ENCODE measurements around the gene PHYH. TPM values are rescaled to one million over a fixed set of nuclear protein-coding genes. Genes with fewer than 3 reads are reported as not detected.

Gene PHYH
- total RNA-seq, 1 experiment from 2014 or later: 22.5 TPM

- TF ChIP-seq ATF2 (CRISPR knock-in tag; IDR thresholded peaks at IDR 0.05; ENCODE audit: borderline replicate concordance, low read depth): no peak
- TF ChIP-seq IRF2 (CRISPR knock-in tag; IDR thresholded peaks at IDR 0.05; ENCODE audit: borderline replicate concordance, low read depth): no peak
- TF ChIP-seq TEAD4 (CRISPR knock-in tag; IDR thresholded peaks at IDR 0.05): no peak
- TF ChIP-seq ARID4B (CRISPR knock-in tag; IDR thresholded peaks at IDR 0.05; ENCODE audit: borderline replicate concordance): peak; percentile 65; the same call in 1 of the 2 replicates
- 0 out of 2 replicates have a peak, but pooled peaks have one; percentile 24 for TF ChIP-seq NFYB (CRISPR knock-in tag; conservative IDR thresholded peaks at IDR 0.05; ENCODE audit: low read depth)
- no peak; the same call in 1 of the 2 replicates for TF ChIP-seq ZNF121 (CRISPR knock-in tag; IDR thresholded peaks at IDR 0.05)
- TF ChIP-seq ZSCAN18 (CRISPR knock-in tag; IDR thresholded peaks at IDR 0.05): no peak
- no peak for TF ChIP-seq GABPB1 (CRISPR knock-in tag; IDR thresholded peaks at IDR 0.05)
- TF ChIP-seq KAT7 (CRISPR knock-in tag; IDR thresholded peaks at IDR 0.05; ENCODE audit: borderline replicate concordance): no peak; the same call in 1 of the 2 replicates
- no peak for TF ChIP-seq SMAD3 (CRISPR knock-in tag; IDR thresholded peaks at IDR 0.05; ENCODE audit: borderline replicate concordance)
- TF ChIP-seq PRRX2 (CRISPR knock-in tag; IDR thresholded peaks at IDR 0.05): no peak
- no peak; the same call in 1 of the 2 replicates for TF ChIP-seq RELA (CRISPR knock-in tag; IDR thresholded peaks at IDR 0.05; ENCODE audit: borderline replicate concordance)
- TF ChIP-seq ZNF232 (CRISPR knock-in tag; IDR thresholded peaks at IDR 0.05): 0 out of 2 replicates have a peak, but pooled peaks have one; percentile 62
- TF ChIP-seq CBFB (CRISPR knock-in tag; IDR thresholded peaks at IDR 0.05; ENCODE audit: low read depth): no peak
Measured at GRCh38 chr10:13299437-13300287, at the start of gene PHYH (continued).

- ChIA-PET POLR2A (interaction anchor here (0.6 to 2.4 kb wide), 3 partner anchors 22 to 48 kb away, joined by 4 to 26 read pairs (median 12); partner anchors contain the start of gene PHYH), CTCF (interaction anchor here (1.8 to 5.6 kb wide), 3 partner anchors 46 to 188 kb away, joined by 8 to 57 read pairs (median 16); partner anchors contain the start of genes MCM10 and PHYH)
- DNase-seq (ENCODE audit: low spot score): peak; percentile 81
- peak within 1 kb of the TSS; percentile 100 for H3K27ac Mint-ChIP-seq
- H3K4me3 Mint-ChIP-seq: peak within 1 kb of the TSS; percentile 94
- peaks cover 71% of the 10 kb centered on the region for H3K4me1 Mint-ChIP-seq
- ATAC-seq: peak; percentile 25
- no peaks in the 10 kb centered on the region; the same call in 1 of the 2 replicates for H3K27me3 Mint-ChIP-seq (ENCODE audit: low read depth)
- peaks cover 24% of the 10 kb centered on the region for H3K36me3 Mint-ChIP-seq
- no peaks in the 10 kb centered on the region for H3K9me3 Mint-ChIP-seq
- TF ChIP-seq ZNF281 (CRISPR knock-in tag; IDR thresholded peaks at IDR 0.05): 0 out of 2 replicates have a peak, but pooled peaks have one; percentile 53
- 0 out of 2 replicates have a peak, but pooled peaks have one; percentile 34 for TF ChIP-seq PRRX2 (CRISPR knock-in tag; IDR thresholded peaks at IDR 0.05)
- TF ChIP-seq ZNF219 (CRISPR knock-in tag; IDR thresholded peaks at IDR 0.05; ENCODE audit: borderline replicate concordance): 0 out of 2 replicates have a peak, but pooled peaks have one; percentile 13
- TF ChIP-seq CREM (CRISPR knock-in tag; IDR thresholded peaks at IDR 0.05): no peak
- TF ChIP-seq ESRRA (CRISPR knock-in tag; IDR thresholded peaks at IDR 0.05; ENCODE audit: borderline replicate concordance): peak; percentile 34; the same call in 1 of the 2 replicates
- no peak for TF ChIP-seq ZBTB43 (CRISPR knock-in tag; IDR thresholded peaks at IDR 0.05)
Measured at GRCh38 chr10:13348216-13349017, 48.6 kb upstream of the PHYH start, which contains the start of gene SEPHS1. Gene SEPHS1, minus strand, starts transcription at chr10:13348293. Its CDS starts 3,343 bp downstream, at chr10:13344950.

Measured in WTC11 (cell line).